HepG2 (cell line): ENCODE measurements around the gene SMARCA5. TPM values are rescaled to one million over a fixed set of nuclear protein-coding genes. Genes with fewer than 3 reads are reported as not detected.

Experiments
- BRD4 ChIP-seq: sonication (generic); formaldehyde crosslinking; IDR thresholded peaks from 2 replicates; pipeline ENCODE4 v1.4.0; 2020; ENCODE audit warnings: missing genetic modification reagents
- HNRNPLL ChIP-seq: fragments of 200-400 bp; formaldehyde crosslinking; IDR thresholded peaks from 2 replicates; pipeline ENCODE4 v1.6.1; 2017; ENCODE audit warnings: mild to moderate bottlenecking, low read depth, low read length; ENCODE audit not compliant: poor library complexity, severe bottlenecking
- PRPF4 ChIP-seq: fragments of 200-400 bp; formaldehyde crosslinking; IDR thresholded peaks from 2 replicates; pipeline ENCODE4 v1.6.1; 2016; ENCODE audit warnings: low read length, low read depth; ENCODE audit not compliant: poor library complexity, severe bottlenecking
- SRSF1 ChIP-seq: fragments of 200-400 bp; formaldehyde crosslinking; optimal IDR thresholded peaks from 2 replicates; pipeline ENCODE3; 2017; ENCODE audit warnings: mild to moderate bottlenecking, low read depth, low read length, moderate library complexity
- TEAD2 ChIP-seq: sonication (generic); formaldehyde crosslinking; IDR thresholded peaks from 2 replicates; pipeline ENCODE4 v1.9.0; 2021; ENCODE audit warnings: missing genetic modification reagents
- ZBTB40 ChIP-seq, 2 experiments: fragments of 450-650 bp in 1 of 2; sonication (generic) in 1 of 2; formaldehyde crosslinking in 1 of 2; IDR thresholded peaks; 2 replicates each; pipeline versions ENCODE4 v1.6.1 to v1.8.0; 2016 to 2022; ENCODE audit warnings: antibody characterized with exemption in 1 of 2, mild to moderate bottlenecking in 1 of 2, missing genetic modification reagents in 1 of 2
- ZBTB7A ChIP-seq: sonication (generic); formaldehyde crosslinking; IDR thresholded peaks from 2 replicates; pipeline ENCODE4 v1.8.0; 2022; ENCODE audit warnings: mild to moderate bottlenecking, missing genetic modification reagents
- ZFX ChIP-seq: sonication (generic); formaldehyde crosslinking; IDR thresholded peaks from 2 replicates; pipeline ENCODE4 v1.4.0; 2020; ENCODE audit warnings: mild to moderate bottlenecking, low read depth, missing genetic modification reagents, moderate library complexity
- ZNF180 ChIP-seq: sonication (generic); formaldehyde crosslinking; IDR thresholded peaks from 2 replicates; pipeline ENCODE4 v1.4.0; 2020; ENCODE audit warnings: low read depth, missing genetic modification reagents, borderline replicate concordance
- ZNF274 ChIP-seq: sonication (generic); formaldehyde crosslinking; IDR thresholded peaks from 2 replicates; pipeline ENCODE4 v1.5.1; 2020; ENCODE audit warnings: mild to moderate bottlenecking, missing genetic modification reagents
- ZNF597 ChIP-seq: sonication (generic); formaldehyde crosslinking; IDR thresholded peaks from 2 replicates; pipeline ENCODE4 v1.5.0; 2020; ENCODE audit warnings: missing genetic modification reagents
- ZNF605 ChIP-seq: sonication (generic); formaldehyde crosslinking; IDR thresholded peaks from 2 replicates; pipeline ENCODE4 v1.8.0; 2022; ENCODE audit warnings: mild to moderate bottlenecking, missing genetic modification reagents
- polyA plus RNA-seq, 8 experiments: library from polyadenylated mRNA; depleted of rRNA in 3 of 8; stranded (reverse) in 7 of 8; unstranded in 1 of 8; fragments of >200 nt; fragmentation: Illumina TruSeq in 4 of 8; extraction: Trizol in 4 of 8; gene quantifications; 2 replicates each; pipeline versions ENCODE4 v1.2.1 to v1.2.3, GENCODE V29; 2011 to 2016; ENCODE audit warnings: low read depth in 4 of 8, missing spikeins in 1 of 8, mixed read lengths in 1 of 8; ENCODE audit not compliant: insufficient read depth in 1 of 8
- total RNA-seq, 5 experiments: library from RNA; depleted of rRNA; stranded (reverse); fragments of >200 nt; fragmentation: Illumina TruSeq; extraction: Trizol; gene quantifications; 2 replicates each; pipeline ENCODE4 v1.2.3, GENCODE V29; 2016; ENCODE audit warnings: low read depth in 1 of 5
- TF ChIP-seq, protein P1 (sequence below): sonication (generic); formaldehyde crosslinking; IDR thresholded peaks from 2 replicates; pipeline ENCODE4 v1.4.0; 2020; ENCODE audit warnings: mild to moderate bottlenecking, missing genetic modification reagents
- TF ChIP-seq, protein P2 (sequence below): sonication (generic); formaldehyde crosslinking; IDR thresholded peaks from 2 replicates; pipeline ENCODE4 v1.9.0; 2021; ENCODE audit warnings: missing genetic modification reagents, mild to moderate bottlenecking, borderline replicate concordance

Gene SMARCA5
- total and polyA plus RNA-seq, 2 of the 13 experiments (the other 11 are each of a cell fraction or from before 2014, with no cell fraction given) = 7.0 to 37.5 TPM

- TF ChIP-seq ZNF274 (CRISPR knock-in tag) = peak; percentile 85
- no peak for TF ChIP-seq ZBTB40 (IDR thresholded peaks at IDR 0.05)
- peak; percentile 33; the same call in 1 of the 2 replicates for TF ChIP-seq ZBTB40 (CRISPR knock-in tag; IDR thresholded peaks at IDR 0.05)
- TF ChIP-seq BRD4 = 0 out of 2 replicates have a peak, but pooled peaks have one; percentile 43
- peak; percentile 94 for TF ChIP-seq HNRNPLL
- TF ChIP-seq ZFX (CRISPR knock-in tag) = peak; percentile 86
- no peak for TF ChIP-seq ZBTB7A (CRISPR knock-in tag)
- no peak for TF ChIP-seq ZNF597 (CRISPR knock-in tag)
- no peak for TF ChIP-seq TEAD2 (CRISPR knock-in tag)
- 0 out of 2 replicates have a peak, but pooled peaks have one; percentile 41 for TF ChIP-seq ZNF605 (CRISPR knock-in tag)
- TF ChIP-seq ZNF180 (CRISPR knock-in tag) = no peak
- no peak for TF ChIP-seq SRSF1
- TF ChIP-seq, protein P1, sequence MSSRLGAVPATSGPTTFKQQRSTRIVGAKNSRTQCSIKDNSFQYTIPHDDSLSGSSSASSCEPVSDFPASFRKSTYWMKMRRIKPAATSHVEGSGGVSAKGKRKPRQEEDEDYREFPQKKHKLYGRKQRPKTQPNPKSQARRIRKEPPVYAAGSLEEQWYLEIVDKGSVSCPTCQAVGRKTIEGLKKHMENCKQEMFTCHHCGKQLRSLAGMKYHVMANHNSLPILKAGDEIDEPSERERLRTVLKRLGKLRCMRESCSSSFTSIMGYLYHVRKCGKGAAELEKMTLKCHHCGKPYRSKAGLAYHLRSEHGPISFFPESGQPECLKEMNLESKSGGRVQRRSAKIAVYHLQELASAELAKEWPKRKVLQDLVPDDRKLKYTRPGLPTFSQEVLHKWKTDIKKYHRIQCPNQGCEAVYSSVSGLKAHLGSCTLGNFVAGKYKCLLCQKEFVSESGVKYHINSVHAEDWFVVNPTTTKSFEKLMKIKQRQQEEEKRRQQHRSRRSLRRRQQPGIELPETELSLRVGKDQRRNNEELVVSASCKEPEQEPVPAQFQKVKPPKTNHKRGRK (CRISPR knock-in tag) = no peak
- TF ChIP-seq PRPF4 = no peak
- TF ChIP-seq, protein P2, sequence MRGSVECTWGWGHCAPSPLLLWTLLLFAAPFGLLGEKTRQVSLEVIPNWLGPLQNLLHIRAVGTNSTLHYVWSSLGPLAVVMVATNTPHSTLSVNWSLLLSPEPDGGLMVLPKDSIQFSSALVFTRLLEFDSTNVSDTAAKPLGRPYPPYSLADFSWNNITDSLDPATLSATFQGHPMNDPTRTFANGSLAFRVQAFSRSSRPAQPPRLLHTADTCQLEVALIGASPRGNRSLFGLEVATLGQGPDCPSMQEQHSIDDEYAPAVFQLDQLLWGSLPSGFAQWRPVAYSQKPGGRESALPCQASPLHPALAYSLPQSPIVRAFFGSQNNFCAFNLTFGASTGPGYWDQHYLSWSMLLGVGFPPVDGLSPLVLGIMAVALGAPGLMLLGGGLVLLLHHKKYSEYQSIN (CRISPR knock-in tag) = no peak
Measured at GRCh38 chr4:143558823-143559756, 45.6 kb downstream of the SMARCA5 start (continued).
